ENCODE results near the gene EXOSC5. TPM values are rescaled to one million over a fixed set of nuclear protein-coding genes. Genes with fewer than 3 reads are reported as not detected.

EXOSC5 gene
- total and polyA plus RNA-seq, 2 of the 13 experiments (the other 11 are each of a cell fraction or from before 2014, with no cell fraction given): 24.1 to 26.5 TPM

GRCh38 chr19:41439441-41440222 is 42.5 kb upstream of the EXOSC5 start, which contains the start of gene DMAC2 (continued):
- TF ChIP-seq ZBTB46 (CRISPR knock-in tag; IDR thresholded peaks at IDR 0.05; ENCODE audit: borderline replicate concordance): no peak
- TF ChIP-seq KDM2A (CRISPR knock-in tag; IDR thresholded peaks at IDR 0.05; ENCODE audit: borderline replicate concordance, low read depth): peak; percentile 92
- no peak for TF ChIP-seq MED8 (CRISPR knock-in tag; IDR thresholded peaks at IDR 0.05; ENCODE audit: insufficient replicate concordance)
- TF ChIP-seq ZFP1 (CRISPR knock-in tag; IDR thresholded peaks at IDR 0.05): peak; percentile 53; the same call in 1 of the 2 replicates
- no peak for TF ChIP-seq ZNF251 (CRISPR knock-in tag; IDR thresholded peaks at IDR 0.05)
- no peak; the same call in 1 of the 2 replicates for TF ChIP-seq ZBTB25 (CRISPR knock-in tag; IDR thresholded peaks at IDR 0.05)
- peak; percentile 39 for TF ChIP-seq ATF2 (CRISPR knock-in tag; IDR thresholded peaks at IDR 0.05)
- TF ChIP-seq NCOR1 (IDR thresholded peaks at IDR 0.05; ENCODE audit: borderline replicate concordance, low read length): 0 out of 2 replicates have a peak, but pooled peaks have one; percentile 39
- no peak for TF ChIP-seq CCDC6 (CRISPR knock-in tag; IDR thresholded peaks at IDR 0.05)
- TF ChIP-seq NPAS2 (CRISPR knock-in tag; IDR thresholded peaks at IDR 0.05; ENCODE audit: borderline replicate concordance): no peak
- no peak for TF ChIP-seq TERF1 (CRISPR knock-in tag; IDR thresholded peaks at IDR 0.05)
- peak; percentile 96 for TF ChIP-seq ZNF574 (CRISPR knock-in tag; IDR thresholded peaks at IDR 0.05)
- peak; percentile 62 for TF ChIP-seq ZNF770 (CRISPR knock-in tag; IDR thresholded peaks at IDR 0.05)
- TF ChIP-seq ZNF761 (CRISPR knock-in tag; conservative IDR thresholded peaks at IDR 0.05): peak; percentile 72
- no peak for TF ChIP-seq AKAP8 (CRISPR knock-in tag; IDR thresholded peaks at IDR 0.05)
- TF ChIP-seq HNF4A (CRISPR knock-in tag; IDR thresholded peaks at IDR 0.05): no peak
- TF ChIP-seq SIN3A (IDR thresholded peaks at IDR 0.05; ENCODE audit: borderline replicate concordance, low read depth, low read length): peak; percentile 71; the same call in 1 of the 2 replicates
